Lower lobe of right lung (tissue), 2 donors: ENCODE results near the gene FMNL2. TPM values are rescaled to one million over a fixed set of nuclear protein-coding genes. Genes with fewer than 3 reads are reported as not detected.

ENCODE experiments used
- ATAC-seq, 2 donors: fragments of 200-7000 bp; cut with Tn5 transposase; one replicate each; pipeline ENCODE4 v1.9.1; 2020 to 2022; ENCODE audit warnings: mild to moderate bottlenecking in 2 of 2, moderate library complexity in 2 of 2
- DNase-seq: peaks from one replicate; pipeline ENCODE4 v3.0.0-alpha.2; 2020
- H3K27ac ChIP-seq: fragments of 200-600 bp; one replicate; pipeline ENCODE4 v1.8.0; 2022
- H3K27me3 ChIP-seq: fragments of 200-600 bp; one replicate; pipeline ENCODE4 v1.8.0; 2022; ENCODE audit warnings: low read depth
- H3K36me3 ChIP-seq: fragments of 200-600 bp; one replicate; pipeline ENCODE4 v1.8.0; 2022; ENCODE audit warnings: mild to moderate bottlenecking
- H3K4me1 ChIP-seq: fragments of 200-600 bp; one replicate; pipeline ENCODE4 v1.8.0; 2022
- H3K4me3 ChIP-seq: fragments of 200-600 bp; one replicate; pipeline ENCODE4 v1.8.0; 2022; ENCODE audit warnings: mild to moderate bottlenecking
- H3K9me3 ChIP-seq: fragments of 200-600 bp; one replicate; pipeline ENCODE4 v1.8.0; 2022
- CTCF ChIP-seq: fragments of 200-600 bp; IDR thresholded peaks from one replicate; pipeline ENCODE4 v1.8.0; 2022; ENCODE audit warnings: antibody characterized with exemption, mild to moderate bottlenecking
- intact Hi-C: fragments of 100-400 bp; cut with DNase I; formaldehyde crosslinking; loops from one replicate; pipeline ENCODE4 v1.11.0; 2022
- total RNA-seq: library from RNA; stranded (reverse); fragmentation: NEBNext Ultra II Directional; extraction: Animal tissue kit (Norgen Biotek cat#: 25700); gene quantifications from one replicate; pipeline ENCODE4 v1.2.1, GENCODE V29; 2021
- donor health status: DM: no; HTN: yes; CAD: no; lungs with severe emphysema.

Gene FMNL2
- total RNA-seq, 1 donor from 2014 or later = 77.9 TPM

GRCh38 chr2:152550386-152550785, 215.4 kb downstream of the FMNL2 start:
- no peak for TF ChIP-seq CTCF
- no peaks in the 10 kb centered on the region for H3K9me3 ChIP-seq
- H3K4me3 ChIP-seq = no peak overlapping the region
- intact Hi-C loops = no loop called here
- H3K27me3 ChIP-seq = no peaks in the 10 kb centered on the region
- no peak overlapping the region for H3K27ac ChIP-seq
- peaks cover 2% of the 10 kb centered on the region for H3K4me1 ChIP-seq
- DNase-seq (no peak), ATAC-seq (no peak)
- peaks cover 6% of the 10 kb centered on the region for H3K36me3 ChIP-seq

- peak in 1 of 2 donors; percentile 29 for ATAC-seq
Observed at GRCh38 chr2:152552888-152553287, 217.9 kb downstream of the FMNL2 start.

DNA sequence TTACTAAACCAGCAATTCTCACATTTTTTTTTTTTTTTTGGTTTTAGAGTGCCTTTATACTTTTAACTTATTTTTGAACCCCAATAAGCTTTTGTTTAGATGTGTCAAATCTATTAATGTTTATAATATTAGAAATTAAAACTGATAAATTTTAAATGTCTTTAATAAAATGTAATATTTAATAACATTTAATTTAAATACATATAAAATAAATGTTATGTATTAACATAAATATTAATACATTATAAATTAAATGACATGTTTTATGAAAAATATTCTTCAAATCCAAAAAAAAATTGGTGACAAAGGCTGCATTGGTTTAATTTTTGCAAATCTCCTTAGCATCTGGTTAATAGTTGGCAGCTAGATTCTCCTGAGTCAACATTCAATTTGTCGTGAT, 218.5 kb downstream of the FMNL2 start:
- H3K4me3 ChIP-seq = no peak overlapping the region
- DNase-seq (no peak), ATAC-seq (no peak)
- peaks cover 6% of the 10 kb centered on the region for H3K36me3 ChIP-seq
- H3K27me3 ChIP-seq = no peaks in the 10 kb centered on the region
- TF ChIP-seq CTCF = no peak
- H3K27ac ChIP-seq = no peak overlapping the region
- no peaks in the 10 kb centered on the region for H3K9me3 ChIP-seq
- no peaks in the 10 kb centered on the region for H3K4me1 ChIP-seq
- intact Hi-C loops = no loop called here

More at GRCh38 chr2:152552888-152553287, 217.9 kb downstream of the FMNL2 start:
- Histone ChIP-seq H3K4me3 (no peak overlapping the region), H3K4me1 (no peaks in the 10 kb centered on the region), H3K27ac (no peak overlapping the region), H3K36me3 (peaks cover 6% of the 10 kb centered on the region), H3K9me3 (no peaks in the 10 kb centered on the region), H3K27me3 (no peaks in the 10 kb centered on the region)
- intact Hi-C loops = no loop called here
- no peak for TF ChIP-seq CTCF
- DNase-seq = no peak

GRCh38 chr2:152555048-152555447, 220.1 kb downstream of the FMNL2 start:
- Histone ChIP-seq H3K27me3 (no peaks in the 10 kb centered on the region), H3K4me1 (no peaks in the 10 kb centered on the region), H3K27ac (no peak overlapping the region), H3K36me3 (peaks cover 13% of the 10 kb centered on the region), H3K4me3 (no peak overlapping the region), H3K9me3 (no peaks in the 10 kb centered on the region)
- DNase-seq (no peak), ATAC-seq (no peak)
- intact Hi-C loops = no loop called here
- TF ChIP-seq CTCF = no peak

DNA sequence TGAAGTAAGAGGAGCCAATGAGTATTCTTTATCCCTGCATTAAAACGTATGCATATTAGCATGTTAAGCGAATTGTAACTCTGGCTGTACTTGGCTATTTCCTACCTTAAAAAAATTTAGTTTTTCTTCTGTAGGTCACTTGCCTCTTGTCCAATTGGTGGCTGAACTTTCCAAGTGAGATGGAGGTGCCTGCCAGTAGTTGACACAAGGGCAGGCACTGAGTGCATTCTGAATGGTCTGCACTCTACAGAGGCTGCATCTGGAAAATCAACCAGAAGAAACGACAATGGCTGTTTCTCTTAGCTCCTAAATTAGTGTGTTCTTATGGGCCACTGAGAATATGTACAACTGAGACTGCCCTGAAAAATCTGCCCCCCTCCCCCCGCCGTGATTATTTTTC, 221.5 kb downstream of the FMNL2 start:
- H3K27ac ChIP-seq = no peak overlapping the region
- intact Hi-C loops = no loop called here
- ATAC-seq = no peak

More for the DNA sequence above, 221.5 kb downstream of the FMNL2 start:
- H3K27me3 ChIP-seq = no peaks in the 10 kb centered on the region
- no peaks in the 10 kb centered on the region for H3K4me1 ChIP-seq
- no peak overlapping the region for H3K4me3 ChIP-seq
- peaks cover 21% of the 10 kb centered on the region for H3K36me3 ChIP-seq
- no peak for DNase-seq
- no peak for TF ChIP-seq CTCF
- H3K9me3 ChIP-seq = no peaks in the 10 kb centered on the region
